Amygdala (tissue), 56 donors: ENCODE data around the gene CCDC180.
"Not testable (repeated sequence)": the region's sequence is repeated elsewhere in the genome, so short reads cannot be mapped to it uniquely, and the experiment has no call there.

ENCODE experiments used
- DNase-seq, 56 donors: peaks; one replicate each; lab custom pipeline; 2025; lab: John Stamatoyannopoulos, UW

Gene CCDC180

DNA sequence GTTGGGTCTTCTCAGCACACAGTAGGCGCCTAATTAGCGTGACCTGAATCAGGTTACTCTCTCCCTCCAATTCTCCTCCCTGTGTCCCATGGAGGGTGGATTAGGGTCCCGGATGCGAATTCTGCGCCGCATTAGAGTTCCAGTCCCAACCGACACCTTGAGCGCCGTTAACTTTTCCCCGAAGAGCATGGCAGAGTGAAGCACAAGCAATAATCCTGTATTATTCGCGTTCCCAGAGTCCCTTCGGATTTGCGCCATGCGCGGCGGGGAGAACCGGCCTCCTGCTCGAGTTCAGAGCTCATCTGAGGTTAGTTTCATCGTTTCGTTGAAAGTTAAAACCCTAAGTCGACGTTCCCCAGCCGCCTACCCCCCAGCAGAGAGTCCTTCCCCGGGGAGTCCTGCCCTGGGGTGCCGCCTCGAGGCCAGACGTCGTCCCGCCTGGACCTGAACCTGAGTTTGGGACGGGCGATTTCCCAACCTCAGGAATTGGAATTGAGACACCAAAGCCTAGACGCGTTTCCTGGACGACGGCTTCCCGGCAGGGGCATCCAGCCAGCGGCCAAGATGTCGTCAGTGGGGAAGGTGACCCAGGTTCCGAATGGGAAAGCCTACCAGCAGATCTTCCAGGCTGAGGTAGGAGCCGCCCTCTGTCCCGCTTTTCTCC is at the start of gene CCDC180:
Gene CCDC180, plus strand, starts transcription at position 160 of the 664 bp plus-strand sequence. Its CDS starts 405 bp downstream, at position 565.
- no peak for DNase-seq

DNA sequence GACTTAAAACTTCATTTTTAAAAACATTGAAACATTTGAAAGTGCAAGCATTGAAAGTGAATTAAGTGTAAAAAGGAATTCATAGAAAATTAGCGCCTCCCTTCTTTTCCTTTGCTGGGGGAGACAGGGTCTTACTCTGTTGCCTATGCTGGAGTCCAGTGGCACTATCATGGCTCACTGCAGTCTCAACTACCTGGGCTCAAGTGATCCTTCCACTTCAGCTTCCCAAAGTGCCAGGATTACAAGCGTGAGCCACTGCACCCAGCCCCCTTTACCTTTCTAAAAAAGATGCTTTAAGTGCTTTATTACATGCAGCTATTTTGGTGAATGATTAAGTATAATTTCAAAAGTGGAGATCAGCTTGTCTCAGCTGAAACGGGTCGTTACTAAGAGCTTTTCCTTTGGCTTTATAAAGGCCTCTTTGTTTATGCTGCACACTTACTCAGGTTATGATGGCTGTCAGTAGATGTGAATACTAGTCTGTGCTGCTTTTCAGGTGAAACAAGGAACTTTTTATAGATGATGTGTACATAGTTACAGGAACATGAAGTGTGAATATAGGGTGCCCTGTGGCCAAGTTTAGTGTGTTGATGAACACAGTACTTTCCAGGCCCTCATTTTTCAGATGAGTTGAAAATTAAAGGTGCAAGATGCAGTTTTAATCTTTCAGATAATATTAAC is 47.5 kb upstream of the CCDC180 start:
- DNase-seq: not testable (repeated sequence)

DNA sequence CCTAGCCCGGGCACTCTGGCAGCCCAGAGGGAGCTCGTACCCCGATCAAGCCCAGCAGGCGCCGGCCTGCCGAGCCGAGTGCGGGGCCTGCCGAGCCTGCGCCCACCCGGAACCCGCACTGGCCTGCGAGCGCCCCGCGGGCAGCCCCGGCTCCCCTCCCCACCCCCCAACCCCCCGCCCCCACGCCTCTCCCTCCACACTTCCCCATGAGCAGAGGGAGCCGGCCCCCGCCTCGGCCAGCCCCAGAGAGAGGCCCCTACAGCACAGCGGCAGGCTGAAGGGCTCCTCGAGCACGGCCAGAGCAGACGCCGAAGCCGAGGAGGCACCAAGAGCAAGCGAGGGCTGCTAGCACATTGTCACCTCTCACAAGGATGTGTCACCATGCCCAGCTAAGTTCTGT is 36.2 kb upstream of the CCDC180 start:
- no peak for DNase-seq

DNA sequence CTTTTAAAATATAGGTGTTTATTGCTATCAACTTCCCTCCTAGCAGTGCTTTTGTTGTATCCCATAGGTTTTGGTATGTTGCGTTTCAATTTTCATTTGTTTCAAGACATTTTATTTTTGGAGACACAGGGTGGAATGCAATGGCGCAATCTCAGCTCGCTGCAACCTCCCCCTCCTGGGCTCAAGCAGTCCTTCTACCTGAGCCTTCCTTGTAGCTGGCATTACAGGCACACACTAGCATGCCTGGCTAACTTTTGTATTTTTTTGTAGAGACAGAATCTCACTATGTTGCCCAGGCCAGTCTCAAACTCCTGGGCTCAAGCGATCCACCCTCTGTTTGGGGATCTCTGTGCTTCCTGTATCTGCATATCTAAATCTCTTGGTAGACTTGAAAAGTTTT is 35.4 kb upstream of the CCDC180 start:
- DNase-seq: no peak

DNA sequence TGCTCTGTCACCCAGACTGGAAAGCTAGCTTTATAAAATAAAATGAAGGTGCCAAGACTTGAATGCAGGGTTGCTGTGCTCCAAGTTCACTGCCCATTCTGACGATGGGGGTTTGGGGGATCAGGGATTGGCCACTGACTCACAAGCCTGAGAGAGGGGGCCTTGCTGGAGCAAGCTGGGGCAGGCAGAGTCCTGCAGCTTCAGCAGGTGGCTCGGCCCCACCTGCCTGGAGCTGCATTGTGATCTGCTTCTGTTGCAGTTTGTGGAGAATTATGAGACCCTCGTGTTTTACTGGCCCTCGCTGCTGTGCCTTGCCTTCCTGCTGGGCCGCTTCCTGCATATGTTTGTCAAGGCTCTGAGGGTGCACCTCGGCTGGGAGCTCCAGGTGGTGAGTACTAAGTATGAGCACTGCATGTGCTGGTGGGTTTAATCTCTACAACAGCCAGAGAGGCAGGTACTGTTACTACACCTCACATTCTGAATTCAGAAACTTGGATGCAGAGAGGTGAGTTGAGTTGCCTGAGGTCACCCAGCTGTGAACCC is 31.1 kb upstream of the CCDC180 start:
- no peak for DNase-seq

DNA sequence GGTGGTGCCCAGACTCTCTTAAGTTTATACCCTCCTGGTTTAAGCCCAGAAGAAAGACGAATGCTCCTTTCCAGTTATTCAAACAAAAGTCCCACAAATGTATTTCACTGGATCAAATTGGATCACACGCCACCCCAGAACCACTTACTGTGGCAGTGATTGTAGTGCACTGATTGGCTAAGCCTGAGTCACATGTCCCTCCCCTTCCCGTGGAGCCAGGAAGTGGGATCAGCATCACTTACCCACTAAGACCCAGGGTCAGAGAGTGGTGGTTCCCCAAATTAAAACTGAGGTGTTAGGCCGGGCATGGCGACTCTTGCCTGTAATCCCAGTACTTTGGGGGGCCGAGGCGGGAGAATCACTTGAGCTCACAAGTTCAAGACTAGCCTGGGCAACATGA is 29.5 kb upstream of the CCDC180 start:
- DNase-seq: no peak

DNA sequence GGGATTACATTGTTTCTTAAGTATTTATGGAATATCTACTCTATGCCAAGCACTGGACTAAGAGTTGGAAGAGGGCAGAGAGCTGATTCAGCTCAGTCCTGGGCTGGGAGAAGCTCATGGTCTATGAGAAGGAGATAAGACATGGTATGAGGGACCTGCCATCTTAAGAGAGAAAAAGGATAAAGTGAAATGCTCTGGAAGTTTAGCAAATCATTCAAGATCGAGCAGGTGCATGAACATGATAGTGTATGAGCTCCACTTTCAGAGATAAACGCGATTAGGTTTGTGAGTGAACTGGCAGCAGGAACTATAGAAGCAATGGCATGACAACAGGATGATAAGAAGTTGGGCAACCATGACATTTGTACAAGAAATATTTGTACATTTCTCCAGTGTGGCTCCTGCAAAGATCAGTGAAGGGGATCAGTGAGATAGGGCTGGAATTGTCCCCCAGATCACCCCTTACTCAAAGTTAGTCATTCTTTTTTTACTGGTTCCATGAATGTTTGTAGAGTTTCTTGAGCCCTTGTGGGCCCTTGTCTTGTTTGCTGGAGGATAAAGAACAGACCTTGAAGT is 26.6 kb upstream of the CCDC180 start:
- DNase-seq: no peak

DNA sequence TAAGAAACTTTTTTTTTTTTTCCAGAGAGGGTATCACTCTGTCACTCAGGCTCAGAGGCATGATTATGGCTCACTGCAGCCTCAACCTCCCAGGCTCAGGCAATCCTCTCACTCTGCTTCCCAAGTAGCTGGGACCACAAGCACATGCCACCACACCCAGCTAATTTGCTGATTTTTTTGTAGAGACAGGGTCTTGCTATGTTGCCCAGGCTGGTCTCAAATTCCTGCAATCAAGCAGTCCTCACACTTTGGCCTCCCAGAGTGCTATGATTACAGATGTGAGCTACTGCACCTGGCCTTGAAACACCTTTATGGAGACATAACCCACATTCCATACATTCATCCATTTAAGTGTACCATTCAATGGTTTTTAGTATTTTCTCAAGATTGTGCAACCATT is 23.7 kb upstream of the CCDC180 start:
- no peak for DNase-seq

DNA sequence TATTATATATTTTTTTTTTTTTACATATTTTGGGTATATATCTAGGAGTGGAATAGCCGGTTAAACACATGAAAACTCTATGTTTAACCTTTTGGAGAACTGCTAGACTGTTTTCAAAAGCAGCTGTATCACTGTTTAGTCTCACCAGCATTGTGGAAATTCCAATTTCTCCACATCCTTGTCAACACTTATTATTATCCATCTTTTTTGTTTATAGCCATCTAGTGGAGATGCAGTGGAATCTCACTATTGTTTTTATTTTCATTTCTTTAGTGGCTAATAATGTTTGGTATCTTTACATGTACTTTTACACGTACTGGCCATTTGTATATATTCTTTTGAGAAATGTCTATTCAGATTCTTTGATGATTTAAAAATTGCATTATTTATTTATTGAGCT is 22.7 kb upstream of the CCDC180 start:
- DNase-seq: no peak

DNA sequence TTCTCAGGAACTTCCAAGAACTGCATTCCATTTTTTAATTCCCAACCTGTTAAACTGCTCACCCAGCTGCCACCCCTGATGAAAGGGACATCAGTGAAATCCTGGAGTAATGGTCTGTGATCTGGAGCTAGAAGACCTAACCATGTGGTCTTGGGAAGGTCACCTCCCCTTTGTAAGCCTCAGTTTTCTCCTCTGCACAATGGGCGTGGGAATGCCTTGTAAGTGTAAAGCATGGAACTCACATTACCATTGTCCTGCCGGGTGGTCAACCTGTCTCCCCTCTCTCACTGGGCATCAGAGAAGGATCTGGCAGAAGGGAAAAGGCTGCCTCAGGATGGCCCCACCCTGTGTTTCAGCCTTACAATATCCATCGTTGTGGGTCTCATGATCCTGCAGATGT is 15.3 kb upstream of the CCDC180 start:
- no peak for DNase-seq

DNA sequence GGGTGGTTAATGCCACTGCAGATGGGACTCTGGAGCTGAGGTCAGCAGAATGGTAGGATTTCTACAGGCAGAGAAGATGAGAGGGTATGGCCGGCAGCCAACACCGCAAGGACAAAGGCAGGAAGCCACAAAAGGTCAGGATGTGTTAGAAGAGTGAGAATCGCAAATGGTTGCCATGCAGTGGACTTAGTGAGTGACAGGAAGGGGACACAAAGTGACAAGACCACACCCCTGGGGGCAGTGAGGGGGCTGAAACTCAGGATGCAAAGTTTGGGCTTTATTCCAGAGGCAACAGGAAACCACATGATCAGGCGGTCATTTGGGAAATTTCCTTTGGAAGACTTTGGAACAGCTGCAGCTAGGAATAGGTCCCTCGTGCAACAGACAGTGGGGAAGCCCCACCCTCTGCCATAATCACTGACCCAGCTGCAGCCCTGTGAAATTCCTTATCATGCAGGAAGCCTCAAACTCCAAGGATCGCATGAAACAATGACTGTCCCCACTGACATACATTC is 14.2 kb upstream of the CCDC180 start:
- peak in 2 of 56 donors; percentile 15 to 29 for DNase-seq

DNA sequence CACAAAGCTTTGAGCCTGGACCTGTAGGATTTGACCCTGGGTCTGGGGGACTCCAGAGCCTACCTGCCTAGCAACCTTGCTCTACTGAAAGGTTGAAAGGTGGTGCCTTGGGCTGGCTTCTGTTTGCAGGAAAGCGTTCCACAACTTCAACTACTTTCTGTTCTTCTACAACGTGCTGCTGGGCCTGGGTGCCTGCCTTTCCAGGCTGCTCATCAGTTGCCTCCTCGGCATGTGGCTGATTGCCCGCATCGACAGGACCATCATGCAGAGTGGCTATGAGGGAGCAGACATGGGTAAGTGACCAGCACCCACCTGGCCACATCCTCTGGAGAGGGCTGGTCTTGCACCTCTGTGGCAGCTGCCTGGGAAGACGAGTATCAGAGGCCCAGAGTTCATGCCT is 13.6 kb upstream of the CCDC180 start:
- no peak for DNase-seq

DNA sequence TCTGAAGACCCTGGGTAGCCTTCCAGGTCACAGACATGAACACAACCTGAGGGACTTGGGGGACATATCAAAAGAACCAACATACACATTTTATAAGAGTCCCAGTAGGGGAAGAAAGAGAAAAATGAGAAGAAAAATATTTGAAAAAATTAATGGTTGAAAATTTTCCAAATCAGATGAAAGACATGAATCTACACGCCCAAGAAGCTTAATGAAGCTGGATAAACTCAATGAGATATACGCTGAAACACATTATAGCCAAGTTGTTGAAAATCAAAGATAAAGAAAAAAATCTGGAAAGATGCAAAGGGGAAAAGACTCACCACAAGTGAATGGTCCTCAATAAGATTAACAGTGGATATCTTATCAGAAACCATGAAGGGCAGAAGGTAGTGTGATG is 9.6 kb upstream of the CCDC180 start:
- no peak for DNase-seq

DNA sequence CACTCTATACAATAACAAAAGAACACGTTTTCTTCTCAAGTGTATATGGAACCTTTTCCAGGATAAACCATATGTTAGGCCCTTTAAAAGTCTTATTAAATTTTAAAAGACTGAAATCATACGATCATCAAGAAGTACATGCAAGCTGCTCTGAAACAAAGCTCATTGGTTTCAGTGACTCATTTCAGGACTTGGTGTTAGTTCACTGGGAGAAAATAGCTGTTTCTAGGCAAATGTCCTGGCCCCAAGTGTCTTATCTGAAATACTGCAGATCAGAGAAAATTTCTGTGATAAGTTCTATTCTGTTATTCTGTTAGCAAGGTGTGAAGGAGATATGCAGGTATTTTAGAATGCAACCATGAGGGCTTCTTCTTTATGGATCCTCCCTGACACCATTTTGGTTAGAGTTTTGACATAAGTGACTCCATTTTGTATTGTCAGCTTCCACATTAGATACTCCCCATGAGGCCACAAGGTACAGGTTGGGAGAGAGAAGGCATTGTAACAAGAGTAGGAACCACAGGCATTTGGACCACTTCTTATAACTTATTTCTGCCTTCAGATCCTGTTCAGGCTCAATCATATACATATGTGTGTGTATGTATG is 7.5 kb upstream of the CCDC180 start:
- no peak for DNase-seq

DNA sequence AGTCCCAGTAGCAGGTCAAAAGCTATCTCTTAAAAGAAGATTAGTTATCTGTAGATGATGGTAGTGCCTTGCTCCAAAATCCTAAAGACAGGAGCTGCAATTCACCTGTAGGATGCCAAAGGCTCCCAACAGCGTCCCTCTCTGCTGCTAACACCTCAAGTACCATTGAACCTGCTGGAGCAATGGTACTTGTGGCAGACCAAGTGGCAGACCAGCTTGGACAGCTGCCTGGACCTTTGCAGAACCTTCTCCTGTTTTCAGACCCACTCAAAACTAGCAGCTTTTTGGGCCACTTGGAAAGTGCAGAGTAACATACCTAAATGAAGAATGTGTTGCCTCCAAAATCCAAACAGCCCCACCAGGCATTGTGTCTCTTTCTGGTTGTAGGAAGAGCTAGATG is 6.9 kb upstream of the CCDC180 start:
- no peak for DNase-seq

DNA sequence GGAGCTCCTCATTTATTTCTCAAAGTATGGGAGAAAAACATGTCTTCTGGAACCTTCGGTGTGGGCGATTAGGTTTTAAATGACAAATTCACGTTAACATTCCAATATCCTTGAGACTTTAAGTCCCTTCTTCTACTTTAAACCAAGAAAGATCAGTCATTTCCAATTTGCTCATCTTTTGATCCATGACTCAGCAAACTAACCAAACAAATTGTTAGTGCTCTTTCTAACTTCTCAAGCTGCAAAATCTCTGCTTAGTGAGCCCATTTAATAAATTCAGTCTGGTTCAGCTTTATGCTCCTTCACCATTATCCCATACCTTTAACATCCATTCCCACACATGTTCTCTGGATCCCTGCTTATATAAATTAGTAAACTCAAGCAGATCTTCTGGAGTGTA is 5.5 kb upstream of the CCDC180 start:
- no peak for DNase-seq

DNA sequence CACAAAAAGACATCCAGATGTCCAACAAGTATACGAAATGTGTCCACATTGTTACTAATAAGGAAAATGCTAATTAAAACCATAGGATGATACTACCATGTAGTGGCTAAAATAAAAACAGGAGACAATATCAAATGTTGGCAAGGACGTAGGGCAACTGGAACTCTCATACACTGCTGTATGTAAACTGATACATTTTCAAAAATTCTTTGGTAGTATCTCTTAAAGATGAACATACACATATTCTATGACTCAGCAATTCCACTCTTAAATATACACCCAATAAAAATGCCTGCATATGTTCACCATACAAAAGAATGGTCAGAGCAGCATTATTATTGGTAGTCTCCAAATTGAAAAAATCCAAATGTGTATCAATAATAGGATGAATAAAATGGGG is 2.9 kb upstream of the CCDC180 start:
- DNase-seq: no peak

DNA sequence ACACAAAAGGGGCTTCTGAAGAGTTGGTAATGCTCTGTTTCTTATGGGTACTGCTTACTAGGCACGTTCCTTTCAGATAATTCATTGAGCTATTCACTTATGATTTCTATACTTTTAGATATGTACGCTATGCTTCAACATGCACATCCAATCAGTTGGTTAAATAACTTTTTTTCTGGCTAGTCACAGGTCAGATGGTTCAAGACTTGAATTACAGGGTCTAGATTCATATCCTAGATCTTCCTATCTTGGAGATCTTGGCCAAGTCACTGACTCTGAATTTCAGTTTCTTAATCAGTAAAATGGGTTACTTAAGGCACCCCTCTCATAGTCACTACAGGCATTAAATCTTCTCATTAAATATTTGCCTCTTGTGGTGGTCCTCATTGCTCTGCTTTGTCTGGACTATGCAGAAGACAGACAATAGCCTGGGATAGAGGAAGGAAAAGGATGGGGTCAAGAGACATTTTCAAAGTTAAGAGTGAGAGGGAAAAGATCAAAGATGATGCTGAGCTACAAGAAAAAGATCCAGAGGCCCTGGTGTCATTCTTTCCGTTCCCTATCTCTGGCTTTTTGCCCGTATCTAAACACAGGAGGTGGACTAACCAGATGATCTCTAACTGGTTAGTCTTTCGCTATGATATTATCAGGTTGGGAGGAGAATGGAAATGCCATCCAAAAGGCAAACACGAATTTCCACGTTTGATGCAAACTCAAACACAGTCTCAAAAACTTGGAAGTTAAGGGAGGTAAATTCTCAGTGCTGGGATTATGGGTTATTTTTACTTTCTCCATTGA is 1.8 kb upstream of the CCDC180 start:
- no peak for DNase-seq

DNA sequence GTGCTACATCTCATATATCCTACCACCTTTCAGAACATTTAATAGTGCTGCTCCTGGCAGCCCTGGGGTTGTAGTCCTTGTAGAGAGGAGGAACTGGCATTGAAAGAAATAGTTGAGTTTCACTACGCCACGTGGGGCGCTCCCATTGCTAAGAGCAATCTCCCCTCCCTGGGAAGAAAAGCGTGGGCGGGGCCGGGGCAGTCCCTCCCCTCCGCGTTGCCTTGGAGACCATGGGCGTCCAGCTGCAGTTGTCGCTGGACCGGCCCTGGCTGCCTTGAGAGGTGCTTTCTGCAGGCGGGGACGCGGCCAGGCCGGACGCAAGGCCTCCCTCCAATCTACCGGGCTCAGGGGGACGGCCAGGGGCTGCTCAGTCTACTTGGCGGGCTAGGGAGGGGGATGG is 368 bp upstream of the CCDC180 start:
- DNase-seq: peak in 45 of 56 donors; percentile 5 to 86 (median 52)

DNA sequence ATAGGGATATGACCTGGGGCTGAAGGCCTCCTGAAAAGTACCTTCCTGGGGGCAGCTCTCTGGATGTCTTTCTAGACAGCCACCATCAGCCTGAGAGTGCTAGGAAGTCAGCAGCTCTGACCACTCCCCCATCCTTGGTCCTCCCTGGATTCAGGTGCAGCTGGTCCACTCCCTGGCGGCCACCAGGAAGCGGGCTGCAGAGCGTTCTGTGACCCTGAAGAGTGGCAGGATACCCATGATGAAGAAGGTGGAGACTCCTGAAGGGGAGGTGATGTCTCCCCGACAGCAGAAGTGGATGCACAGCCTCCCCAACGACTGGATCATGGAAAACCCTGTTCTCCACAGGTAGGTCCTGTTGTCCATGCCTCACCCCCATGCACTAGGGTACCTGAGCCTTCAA is 1.8 kb downstream of the CCDC180 start:
- no peak for DNase-seq
